ENCODE data around the gene RNF220. TPM values are rescaled to one million over a fixed set of nuclear protein-coding genes. Genes with fewer than 3 reads are reported as not detected.
A peak's percentile ranks its signal among the peaks of the same experiment; 100 is the strongest.

RNF220 gene
- total RNA-seq, 2 experiments from 2014 or later: 72.3 to 78.3 TPM

- H3K27ac Mint-ChIP-seq: no peak overlapping the region
- POLR2A ChIA-PET: no interaction called here
- DNase-seq (no peak), ATAC-seq (no peak)
- intact Hi-C loops (cut with DNase I, micrococcal nuclease): no loop called here
- no peaks in the 10 kb centered on the region for H3K9me3 Mint-ChIP-seq (ENCODE audit: low read depth)
- H3K36me3 Mint-ChIP-seq (ENCODE audit: low read depth): no peaks in the 10 kb centered on the region
- no peak overlapping the region for H3K4me3 Mint-ChIP-seq
- CTCF ChIA-PET: interaction anchor here (0.5 to 1.6 kb wide), 2 partner anchors 58 to 181 kb away, joined by 3 to 4 read pairs; no protein-coding TSS in a partner anchor
- H3K27me3 Mint-ChIP-seq: peaks cover 8% of the 10 kb centered on the region
- peaks cover 7% of the 10 kb centered on the region for H3K4me1 Mint-ChIP-seq
These were observed 131.5 kb downstream of the RNF220 start for GRCh38 chr1:44536357-44537209.

GRCh38 chr1:44537538-44537937 is 132.5 kb downstream of the RNF220 start:
- intact Hi-C loops (cut with DNase I, micrococcal nuclease): no loop called here
- no peak for ATAC-seq
- no peaks in the 10 kb centered on the region for H3K9me3 Mint-ChIP-seq (ENCODE audit: low read depth)
- no peaks in the 10 kb centered on the region for H3K36me3 Mint-ChIP-seq (ENCODE audit: low read depth)
- peaks cover 9% of the 10 kb centered on the region for H3K27me3 Mint-ChIP-seq
- POLR2A ChIA-PET: no interaction called here
- no peak overlapping the region for H3K4me3 Mint-ChIP-seq
- CTCF ChIA-PET: no interaction called here
- H3K27ac Mint-ChIP-seq: no peak overlapping the region
- no peaks in the 10 kb centered on the region for H3K4me1 Mint-ChIP-seq
- DNase-seq: no peak

GRCh38 chr1:44537956-44538355 is 132.9 kb downstream of the RNF220 start:
- Mint-ChIP-seq H3K4me3 (no peak overlapping the region), H3K4me1 (no peaks in the 10 kb centered on the region), H3K27ac (no peak overlapping the region), H3K9me3 (ENCODE audit: low read depth) (no peaks in the 10 kb centered on the region), H3K27me3 (peaks cover 9% of the 10 kb centered on the region), H3K36me3 (ENCODE audit: low read depth) (no peaks in the 10 kb centered on the region)
- intact Hi-C loops (cut with DNase I, micrococcal nuclease): no loop called here
- CTCF ChIA-PET: interaction anchor here (0.7 to 0.8 kb wide), 2 partner anchors 40 to 502 kb away, joined by 3 read pairs; no protein-coding TSS in a partner anchor
- ATAC-seq (no peak), DNase-seq (no peak)
- POLR2A ChIA-PET: interaction anchor here (0.7 kb wide), 1 partner anchor 46 kb away, joined by 3 read pairs; no protein-coding TSS in a partner anchor

- no peaks in the 10 kb centered on the region for H3K9me3 Mint-ChIP-seq (ENCODE audit: low read depth)
- intact Hi-C loops (cut with DNase I, micrococcal nuclease): no loop called here
- no peaks in the 10 kb centered on the region for H3K4me1 Mint-ChIP-seq
- no peak overlapping the region for H3K4me3 Mint-ChIP-seq
- ATAC-seq: no peak
- POLR2A ChIA-PET: no interaction called here
- no peak for DNase-seq
- H3K36me3 Mint-ChIP-seq (ENCODE audit: low read depth): no peaks in the 10 kb centered on the region
- peaks cover 13% of the 10 kb centered on the region for H3K27me3 Mint-ChIP-seq
- CTCF ChIA-PET: interaction anchor here (0.7 kb wide), 1 partner anchor 13 kb away, joined by 4 read pairs; no protein-coding TSS in a partner anchor
- no peak overlapping the region for H3K27ac Mint-ChIP-seq
These were observed 135.1 kb downstream of the RNF220 start for GRCh38 chr1:44539991-44540730.

GRCh38 chr1:44542420-44543063 is 137.5 kb downstream of the RNF220 start:
- ATAC-seq (no peak), DNase-seq (no peak)
- ChIA-PET CTCF (interaction anchor here (0.6 kb wide), 1 partner anchor 109 kb away, joined by 3 read pairs; no protein-coding TSS in a partner anchor), POLR2A (no interaction called here)
- H3K4me1 Mint-ChIP-seq: no peaks in the 10 kb centered on the region
- H3K36me3 Mint-ChIP-seq (ENCODE audit: low read depth): no peaks in the 10 kb centered on the region
- H3K27me3 Mint-ChIP-seq: peaks cover 14% of the 10 kb centered on the region
- H3K4me3 Mint-ChIP-seq: no peak overlapping the region
- H3K27ac Mint-ChIP-seq: no peak overlapping the region
- no peaks in the 10 kb centered on the region for H3K9me3 Mint-ChIP-seq (ENCODE audit: low read depth)
- intact Hi-C loops (cut with DNase I, micrococcal nuclease): no loop called here

GRCh38 chr1:44543064-44543744 is 138.1 kb downstream of the RNF220 start:
- Mint-ChIP-seq H3K27me3 (peaks cover 17% of the 10 kb centered on the region), H3K27ac (no peak overlapping the region), H3K9me3 (ENCODE audit: low read depth) (no peaks in the 10 kb centered on the region), H3K4me3 (no peak overlapping the region), H3K36me3 (ENCODE audit: low read depth) (no peaks in the 10 kb centered on the region), H3K4me1 (no peaks in the 10 kb centered on the region)
- CTCF ChIA-PET: interaction anchor here (0.6 to 0.7 kb wide), 3 partner anchors 8 to 109 kb away, joined by 3 read pairs; no protein-coding TSS in a partner anchor
- ATAC-seq (peak; percentile 30), DNase-seq (peak; percentile 11)
- intact Hi-C loops (cut with DNase I, micrococcal nuclease): no loop called here
- POLR2A ChIA-PET: no interaction called here

GRCh38 chr1:44543786-44544185 is 138.7 kb downstream of the RNF220 start:
- ChIA-PET POLR2A (no interaction called here), CTCF (interaction anchor here (0.6 to 0.7 kb wide), 2 partner anchors 8 to 29 kb away, joined by 3 read pairs; no protein-coding TSS in a partner anchor)
- intact Hi-C loops (cut with DNase I, micrococcal nuclease): no loop called here
- no peaks in the 10 kb centered on the region for H3K36me3 Mint-ChIP-seq (ENCODE audit: low read depth)
- H3K27ac Mint-ChIP-seq: no peak overlapping the region
- DNase-seq (no peak), ATAC-seq (no peak)
- H3K4me3 Mint-ChIP-seq: no peak overlapping the region
- H3K27me3 Mint-ChIP-seq: peaks cover 16% of the 10 kb centered on the region
- no peaks in the 10 kb centered on the region for H3K4me1 Mint-ChIP-seq
- no peaks in the 10 kb centered on the region for H3K9me3 Mint-ChIP-seq (ENCODE audit: low read depth)

- ChIA-PET POLR2A (no interaction called here), CTCF (no interaction called here)
- intact Hi-C loops (cut with DNase I, micrococcal nuclease): no loop called here
- Mint-ChIP-seq H3K4me1 (no peaks in the 10 kb centered on the region), H3K36me3 (ENCODE audit: low read depth) (no peaks in the 10 kb centered on the region), H3K9me3 (ENCODE audit: low read depth) (no peaks in the 10 kb centered on the region), H3K27me3 (peaks cover 13% of the 10 kb centered on the region), H3K4me3 (no peak overlapping the region), H3K27ac (no peak overlapping the region)
- no peak for DNase-seq
- ATAC-seq: no peak
These were observed 139.9 kb downstream of the RNF220 start for GRCh38 chr1:44544960-44545359.

GRCh38 chr1:44545961-44546360 is 140.9 kb downstream of the RNF220 start:
- CTCF ChIA-PET: interaction anchor here (0.6 kb wide), 1 partner anchor 16 kb away, joined by 3 read pairs; no protein-coding TSS in a partner anchor
- ATAC-seq: no peak

GRCh38 chr1:44546403-44547053 is 141.5 kb downstream of the RNF220 start:
- Mint-ChIP-seq H3K27me3 (peaks cover 13% of the 10 kb centered on the region), H3K27ac (no peak overlapping the region), H3K9me3 (ENCODE audit: low read depth) (no peaks in the 10 kb centered on the region), H3K4me3 (no peak overlapping the region), H3K4me1 (no peaks in the 10 kb centered on the region), H3K36me3 (ENCODE audit: low read depth) (no peaks in the 10 kb centered on the region)
- ATAC-seq: no peak
- intact Hi-C loops (cut with DNase I, micrococcal nuclease): no loop called here
- ChIA-PET POLR2A (no interaction called here), CTCF (interaction anchor here (0.6 kb wide), 1 partner anchor 16 kb away, joined by 3 read pairs; no protein-coding TSS in a partner anchor)
- no peak for DNase-seq

More at GRCh38 chr1:44545961-44546360, 140.9 kb downstream of the RNF220 start:
- no peaks in the 10 kb centered on the region for H3K4me1 Mint-ChIP-seq
- DNase-seq: no peak
- peaks cover 13% of the 10 kb centered on the region for H3K27me3 Mint-ChIP-seq
- no peaks in the 10 kb centered on the region for H3K9me3 Mint-ChIP-seq (ENCODE audit: low read depth)
- no peak overlapping the region for H3K27ac Mint-ChIP-seq
- intact Hi-C loops (cut with DNase I, micrococcal nuclease): no loop called here
- no peaks in the 10 kb centered on the region for H3K36me3 Mint-ChIP-seq (ENCODE audit: low read depth)
- POLR2A ChIA-PET: no interaction called here
- H3K4me3 Mint-ChIP-seq: no peak overlapping the region

Measured in activated CD4-positive, alpha-beta T cell treated with anti-CD3 and anti-CD28 coated beads for 36 hours (primary cell).